GM21576 (cell line): ENCODE data around the gene ABHD1.
"Not testable (repeated sequence)": the region's sequence is repeated elsewhere in the genome, so short reads cannot be mapped to it uniquely, and the experiment has no call there.

Source experiments
- ATAC-seq: cut with Tn5 transposase; IDR thresholded peaks from one replicate; pipeline ENCODE4 v1.9.1; 2021; ENCODE audit warnings: mild to moderate bottlenecking, moderate library complexity; ENCODE audit not compliant: unreplicated experiment

ABHD1 gene

DNA sequence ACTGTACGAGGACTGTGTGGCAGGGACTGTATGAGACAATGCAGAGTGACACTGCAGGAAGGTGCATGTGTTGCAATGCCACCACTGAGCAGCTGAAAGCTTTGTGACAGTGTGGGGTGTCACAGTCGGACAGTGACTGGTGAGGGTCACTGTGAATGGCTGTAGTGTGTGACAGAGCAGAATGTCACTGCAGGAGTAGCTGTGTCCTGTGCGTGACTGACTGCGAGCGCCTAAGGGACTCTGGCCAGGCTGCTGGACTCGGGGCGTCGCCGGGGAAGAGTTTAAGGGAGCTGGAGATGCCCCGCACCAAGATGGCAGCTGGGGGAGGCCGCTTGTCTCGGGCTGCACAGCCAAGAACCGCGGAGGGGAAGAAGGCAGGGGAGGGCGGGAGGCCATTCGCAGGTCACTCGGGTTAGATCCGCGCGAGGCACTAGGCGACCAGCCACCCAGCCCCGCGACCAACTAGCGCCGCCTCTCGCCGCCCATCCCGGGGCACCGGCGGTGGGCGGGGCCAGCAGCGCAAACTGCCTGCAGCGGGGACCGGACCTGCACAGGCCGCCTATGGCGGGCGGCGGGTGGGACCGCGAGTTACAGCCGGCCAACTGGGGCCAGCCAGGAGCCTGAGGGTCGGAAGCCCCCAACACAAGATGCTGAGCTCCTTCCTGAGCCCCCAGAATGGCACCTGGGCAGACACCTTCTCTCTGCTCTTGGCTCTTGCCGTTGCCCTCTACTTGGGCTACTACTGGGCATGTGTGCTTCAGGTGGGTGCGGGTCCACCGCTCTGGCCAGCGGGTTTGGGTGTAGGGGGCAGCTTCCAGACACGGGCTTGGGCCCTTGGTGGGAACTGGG, at the start of gene ABHD1:
Gene ABHD1, plus strand, starts transcription at position 514 of the 849 bp plus-strand sequence. Its CDS starts 134 bp downstream, at position 648.
- ATAC-seq, result no peak

DNA sequence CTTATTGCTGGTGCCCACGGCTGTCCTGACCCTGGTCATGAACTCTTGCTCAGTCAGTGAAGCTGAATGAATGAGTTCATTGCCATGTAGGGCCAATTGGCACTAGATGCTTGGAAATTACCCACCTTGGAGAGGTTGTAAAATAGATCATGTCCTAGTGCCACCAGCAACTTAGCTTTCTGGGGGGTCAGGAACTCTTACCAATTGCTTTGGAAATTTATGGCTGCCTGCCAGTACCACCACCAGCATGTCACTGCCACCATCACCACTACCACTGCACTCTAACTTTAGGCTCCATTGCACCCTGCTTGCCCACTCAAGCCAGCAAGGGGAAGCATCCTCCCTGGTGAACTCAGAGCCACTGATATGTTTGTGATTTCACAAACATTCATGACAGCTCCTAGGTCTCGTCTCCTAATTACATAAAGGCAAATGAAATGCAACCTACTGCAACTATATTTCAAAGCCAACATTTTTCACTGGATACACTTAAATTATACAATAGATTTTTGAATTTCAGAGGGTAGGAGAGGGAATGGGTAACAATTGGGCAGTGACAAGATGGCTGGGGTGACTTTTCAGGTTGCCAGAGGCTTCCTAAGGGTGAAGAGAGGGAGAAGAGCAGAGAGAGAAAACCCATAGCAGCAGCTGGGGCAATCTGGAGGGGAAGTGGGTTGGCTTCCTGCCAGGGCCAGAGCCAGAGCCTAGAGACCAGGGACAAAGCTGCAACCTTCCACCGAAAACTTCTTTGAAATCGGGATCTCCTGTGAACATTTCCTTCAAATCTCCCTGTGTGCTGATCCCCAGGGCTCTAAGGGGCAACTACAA, 48.7 kb upstream of the ABHD1 start:
- no peak for ATAC-seq

DNA sequence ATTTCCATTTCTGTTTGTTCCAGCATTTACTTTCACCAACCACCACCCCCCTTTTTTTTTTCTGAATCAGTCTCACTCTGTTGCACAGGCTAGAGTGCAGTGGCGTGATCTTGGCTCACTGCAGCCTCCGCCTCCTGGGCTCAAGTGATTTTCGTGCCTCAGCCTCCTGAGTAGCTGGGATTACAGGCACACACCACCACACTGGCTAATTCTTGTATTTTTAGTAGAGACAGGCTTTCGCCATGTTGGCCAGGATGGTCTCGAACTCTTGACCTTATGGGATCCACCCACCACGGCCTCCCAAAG, 48.1 kb upstream of the ABHD1 start:
- ATAC-seq, result not testable (repeated sequence)

DNA sequence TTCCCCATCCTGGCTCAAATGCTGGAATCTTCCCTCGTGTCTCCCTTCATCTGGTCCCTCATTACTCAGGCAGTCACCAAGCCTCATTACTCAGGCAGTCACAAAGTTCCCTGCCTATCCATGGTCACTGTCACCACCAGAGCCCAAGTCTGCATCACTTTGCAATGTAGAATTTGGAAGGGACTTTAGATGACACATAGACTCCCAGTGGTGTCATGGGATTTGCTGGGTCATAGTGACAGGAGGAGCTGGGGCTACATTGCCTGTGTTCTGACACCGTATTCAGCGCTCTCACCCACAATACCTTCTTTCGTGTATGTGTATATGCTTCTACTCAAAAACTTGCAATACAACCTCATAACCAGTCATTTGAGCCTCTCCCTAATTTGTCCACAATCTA, 47.3 kb upstream of the ABHD1 start:
- ATAC-seq, result no peak

DNA sequence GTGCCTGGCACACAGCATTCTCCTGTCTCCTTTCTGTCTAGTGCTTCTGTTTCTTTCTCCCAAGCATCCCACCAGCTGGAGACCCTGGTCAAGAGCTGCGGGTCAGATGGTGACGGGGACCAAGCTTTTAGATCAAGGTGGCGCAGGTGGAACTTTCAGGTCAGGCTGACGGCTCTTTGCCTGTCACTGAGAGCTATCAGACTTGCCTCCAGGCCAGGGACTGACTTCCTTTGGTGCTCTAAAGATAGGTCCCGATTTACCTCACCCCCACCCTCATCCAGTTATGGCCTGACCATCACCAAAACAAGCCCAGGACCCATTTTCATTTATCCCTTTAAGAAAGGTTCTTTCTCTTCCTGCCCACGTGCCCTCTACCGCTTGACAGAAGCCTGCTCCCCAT, 46.4 kb upstream of the ABHD1 start:
- no peak for ATAC-seq

DNA sequence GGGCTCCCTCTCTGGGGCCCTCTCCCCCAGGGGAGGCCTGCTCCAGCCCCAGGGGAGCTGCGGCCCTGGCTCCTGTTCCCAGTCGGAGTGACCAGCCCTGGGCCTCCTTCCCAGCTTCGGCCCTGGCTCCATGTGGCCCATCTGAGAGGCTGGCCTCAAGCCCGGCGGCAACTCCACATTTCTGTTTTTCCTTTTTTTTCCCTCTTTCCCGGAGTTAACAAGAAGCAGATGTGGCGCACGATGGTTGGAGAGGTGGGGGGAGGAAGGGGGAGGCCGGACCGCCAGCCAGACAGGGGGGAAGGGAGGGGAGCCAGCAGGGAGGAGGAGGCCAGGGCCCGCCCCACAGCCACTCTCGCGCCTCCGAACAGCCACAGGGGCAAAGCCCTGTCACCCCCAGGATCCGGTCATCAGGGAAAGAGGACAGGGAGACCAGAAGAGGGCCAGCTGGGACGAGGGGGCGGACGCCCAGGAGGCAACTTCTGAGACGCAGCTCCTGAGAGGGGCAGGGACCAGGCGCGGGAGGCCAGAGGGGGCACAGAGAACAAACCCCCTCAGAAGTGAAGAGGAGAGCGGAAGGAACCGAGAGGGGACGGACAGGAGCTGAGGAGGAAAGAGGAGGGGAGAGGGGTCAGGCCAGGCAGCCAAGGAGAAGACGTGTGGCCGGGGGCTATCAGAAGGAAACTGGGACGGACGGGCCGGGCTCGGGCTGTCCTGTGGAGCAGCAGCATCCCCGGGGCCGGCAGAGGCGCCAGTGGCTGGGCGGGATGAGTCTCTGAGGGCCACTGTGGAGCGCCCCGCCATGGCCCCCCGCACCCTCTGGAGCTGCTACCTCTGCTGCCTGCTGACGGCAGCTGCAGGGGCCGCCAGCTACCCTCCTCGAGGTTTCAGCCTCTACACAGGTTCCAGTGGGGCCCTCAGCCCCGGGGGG, 45.1 kb upstream of the ABHD1 start, which contains the start of gene EMILIN1:
Gene EMILIN1, plus strand, starts transcription at position 349 of the 928 bp plus-strand sequence. Its CDS starts 451 bp downstream, at position 800.
- ATAC-seq, result no peak

DNA sequence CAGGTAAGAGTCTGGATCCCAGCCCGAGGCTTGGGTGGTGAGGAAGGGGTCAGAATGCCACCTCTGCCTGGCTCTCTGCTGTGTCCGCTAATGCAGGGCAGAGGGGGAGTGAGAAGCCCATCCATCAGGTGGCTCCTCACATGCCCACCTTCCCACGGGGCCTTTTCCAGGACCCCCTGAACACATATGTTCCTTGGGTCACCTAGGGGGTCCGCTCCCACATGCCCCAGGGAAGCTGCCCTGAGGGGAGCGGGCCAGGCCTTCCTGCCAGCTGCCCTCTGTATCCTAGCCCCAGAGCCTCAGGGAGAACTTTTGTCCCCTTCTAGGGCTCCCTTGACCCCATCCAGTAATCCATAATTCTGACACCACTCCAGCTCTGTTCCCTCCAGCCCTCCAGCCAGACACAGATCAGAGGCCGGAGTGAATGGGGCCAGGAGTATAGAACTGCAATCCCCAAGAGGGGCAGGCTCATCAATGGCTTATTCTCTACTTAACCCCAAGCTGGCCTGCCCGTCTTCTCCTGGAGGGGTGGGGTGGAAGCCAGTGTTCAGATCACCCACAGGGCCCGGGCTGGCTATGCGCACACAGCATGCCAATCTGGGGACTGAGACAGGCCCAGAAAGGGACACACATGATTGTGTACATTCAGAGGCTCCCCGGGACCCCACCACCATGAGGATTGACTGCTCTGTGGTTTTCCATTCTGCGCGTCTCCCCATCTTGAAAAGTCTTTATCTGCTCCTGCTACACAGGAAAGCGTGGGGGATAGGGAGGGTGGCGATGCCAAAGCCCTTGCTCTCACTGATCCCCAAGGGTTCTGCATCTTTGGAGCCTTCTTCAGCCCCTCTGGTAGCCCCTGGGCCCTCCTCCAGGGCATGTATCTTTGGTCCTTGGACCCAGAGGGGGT, 44.1 kb upstream of the ABHD1 start:
- no peak for ATAC-seq

DNA sequence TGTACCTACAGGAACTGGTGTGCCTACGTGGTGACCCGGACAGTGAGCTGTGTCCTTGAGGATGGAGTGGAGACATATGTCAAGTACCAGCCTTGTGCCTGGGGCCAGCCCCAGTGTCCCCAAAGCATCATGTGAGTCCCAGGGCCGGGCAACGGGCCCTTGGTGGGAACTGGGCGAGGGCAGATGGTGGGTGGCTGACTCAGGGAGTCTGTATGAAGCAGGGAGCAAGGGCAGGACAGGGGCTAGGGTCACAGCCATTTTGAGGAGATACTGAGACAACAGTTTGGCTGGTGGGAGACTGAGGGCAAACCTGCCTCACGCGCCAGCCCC, 43.5 kb upstream of the ABHD1 start:
- no peak for ATAC-seq

DNA sequence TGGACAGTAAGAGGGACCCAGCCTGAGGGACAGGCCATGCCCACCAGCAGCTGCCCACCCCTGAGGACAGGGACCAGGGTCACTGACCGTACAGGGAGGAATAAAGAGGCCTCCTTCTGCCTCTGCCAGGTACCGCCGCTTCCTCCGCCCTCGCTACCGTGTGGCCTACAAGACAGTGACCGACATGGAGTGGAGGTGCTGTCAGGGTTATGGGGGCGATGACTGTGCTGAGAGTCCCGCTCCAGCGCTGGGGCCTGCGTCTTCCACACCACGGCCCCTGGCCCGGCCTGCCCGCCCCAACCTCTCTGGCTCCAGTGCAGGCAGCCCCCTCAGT, 43.0 kb upstream of the ABHD1 start:
- no peak for ATAC-seq

DNA sequence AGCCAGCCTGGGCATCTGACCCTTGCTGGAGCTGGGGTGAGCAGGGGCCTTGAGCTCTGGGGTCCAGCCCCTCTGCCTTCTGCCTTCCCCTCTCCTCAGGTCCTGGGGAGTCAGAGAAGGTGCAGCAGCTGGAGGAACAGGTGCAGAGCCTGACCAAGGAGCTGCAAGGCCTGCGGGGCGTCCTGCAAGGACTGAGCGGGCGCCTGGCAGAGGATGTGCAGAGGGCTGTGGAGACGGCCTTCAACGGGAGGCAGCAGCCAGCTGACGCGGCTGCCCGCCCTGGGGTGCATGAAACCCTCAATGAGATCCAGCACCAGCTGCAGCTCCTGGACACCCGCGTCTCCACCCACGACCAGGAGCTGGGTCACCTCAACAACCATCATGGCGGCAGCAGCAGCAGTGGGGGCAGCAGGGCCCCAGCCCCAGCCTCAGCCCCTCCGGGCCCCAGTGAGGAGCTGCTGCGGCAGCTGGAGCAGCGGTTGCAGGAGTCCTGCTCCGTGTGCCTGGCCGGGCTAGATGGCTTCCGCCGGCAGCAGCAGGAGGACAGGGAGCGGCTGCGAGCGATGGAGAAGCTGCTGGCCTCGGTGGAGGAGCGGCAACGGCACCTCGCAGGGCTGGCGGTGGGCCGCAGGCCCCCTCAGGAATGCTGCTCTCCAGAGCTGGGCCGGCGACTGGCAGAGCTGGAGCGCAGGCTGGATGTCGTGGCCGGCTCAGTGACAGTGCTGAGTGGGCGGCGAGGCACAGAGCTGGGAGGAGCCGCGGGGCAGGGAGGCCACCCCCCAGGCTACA, 41.4 kb upstream of the ABHD1 start:
- no peak for ATAC-seq

DNA sequence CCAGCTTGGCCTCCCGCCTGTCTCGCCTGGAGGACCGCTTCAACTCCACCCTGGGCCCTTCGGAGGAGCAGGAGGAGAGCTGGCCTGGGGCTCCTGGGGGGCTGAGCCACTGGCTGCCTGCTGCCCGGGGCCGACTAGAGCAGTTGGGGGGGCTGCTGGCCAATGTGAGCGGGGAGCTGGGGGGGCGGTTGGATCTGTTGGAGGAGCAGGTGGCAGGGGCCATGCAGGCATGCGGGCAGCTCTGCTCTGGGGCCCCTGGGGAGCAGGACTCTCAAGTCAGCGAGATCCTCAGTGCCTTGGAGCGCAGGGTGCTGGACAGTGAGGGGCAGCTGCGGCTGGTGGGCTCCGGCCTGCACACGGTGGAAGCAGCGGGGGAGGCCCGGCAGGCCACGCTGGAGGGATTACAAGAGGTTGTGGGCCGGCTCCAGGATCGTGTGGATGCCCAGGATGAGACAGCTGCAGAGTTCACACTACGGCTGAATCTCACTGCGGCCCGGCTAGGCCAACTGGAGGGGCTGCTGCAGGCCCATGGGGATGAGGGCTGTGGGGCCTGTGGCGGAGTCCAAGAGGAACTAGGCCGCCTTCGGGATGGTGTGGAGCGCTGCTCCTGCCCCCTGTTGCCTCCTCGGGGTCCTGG, 40.7 kb upstream of the ABHD1 start:
- ATAC-seq, result no peak

DNA sequence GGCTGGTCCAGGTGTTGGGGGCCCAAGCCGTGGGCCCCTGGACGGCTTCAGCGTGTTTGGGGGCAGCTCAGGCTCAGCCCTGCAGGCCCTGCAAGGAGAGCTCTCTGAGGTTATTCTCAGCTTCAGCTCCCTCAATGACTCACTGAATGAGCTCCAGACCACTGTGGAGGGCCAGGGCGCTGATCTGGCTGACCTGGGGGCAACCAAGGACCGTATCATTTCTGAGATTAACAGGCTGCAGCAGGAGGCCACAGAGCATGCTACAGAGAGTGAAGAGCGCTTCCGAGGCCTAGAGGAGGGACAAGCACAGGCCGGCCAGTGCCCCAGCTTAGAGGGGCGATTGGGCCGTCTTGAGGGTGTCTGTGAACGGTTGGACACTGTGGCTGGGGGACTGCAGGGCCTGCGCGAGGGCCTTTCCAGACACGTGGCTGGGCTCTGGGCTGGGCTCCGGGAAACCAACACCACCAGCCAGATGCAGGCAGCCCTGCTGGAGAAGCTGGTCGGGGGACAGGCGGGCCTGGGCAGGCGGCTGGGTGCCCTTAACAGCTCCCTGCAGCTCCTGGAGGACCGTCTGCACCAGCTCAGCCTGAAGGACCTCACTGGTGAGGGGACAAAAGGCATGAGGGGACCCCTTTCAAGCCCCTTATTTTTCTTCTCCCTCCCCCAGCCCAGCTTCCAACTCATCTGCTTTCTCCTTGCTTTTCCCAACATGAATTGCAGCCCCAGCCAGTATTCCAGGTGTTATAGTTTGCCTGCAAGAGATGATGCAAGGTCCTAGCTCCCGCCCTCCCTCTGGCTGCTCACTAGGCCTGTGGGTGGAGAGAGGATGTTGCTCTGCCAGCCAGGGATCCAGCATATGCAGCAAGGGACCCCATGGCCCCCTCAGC, 40.0 kb upstream of the ABHD1 start:
- no peak for ATAC-seq

DNA sequence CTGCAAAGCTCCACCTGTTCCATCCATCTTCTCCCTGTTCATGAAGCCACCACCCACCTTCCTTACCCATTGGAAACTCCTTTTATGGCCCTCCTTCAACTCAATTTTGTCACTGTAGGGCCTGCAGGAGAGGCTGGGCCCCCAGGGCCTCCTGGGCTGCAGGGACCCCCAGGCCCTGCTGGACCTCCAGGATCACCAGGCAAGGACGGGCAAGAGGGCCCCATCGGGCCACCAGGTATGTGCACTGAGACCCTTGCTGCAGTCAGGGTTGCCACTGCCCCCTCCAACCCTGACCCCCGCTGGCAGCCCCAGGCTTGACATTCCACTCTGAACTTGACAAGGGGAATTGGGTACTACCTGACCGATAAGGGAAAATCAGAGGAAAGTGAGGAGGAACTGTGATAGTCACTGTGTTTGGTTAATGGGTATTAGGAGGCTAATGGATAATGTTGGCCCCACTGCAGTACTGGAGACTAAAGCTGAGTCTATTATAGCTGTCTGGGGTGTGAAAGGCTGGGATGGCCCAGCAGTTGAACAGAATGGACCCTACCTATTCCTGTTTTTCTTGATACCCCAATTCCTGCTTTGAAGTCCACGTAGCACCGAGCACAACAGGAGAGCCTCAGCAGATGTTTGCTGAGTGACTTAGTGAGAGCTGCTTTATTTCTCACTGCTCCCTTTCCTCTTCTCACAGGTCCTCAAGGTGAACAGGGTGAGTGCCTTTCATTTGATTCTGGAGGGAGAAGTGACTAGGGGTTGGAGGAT, 39.1 kb upstream of the ABHD1 start:
- ATAC-seq, result no peak

DNA sequence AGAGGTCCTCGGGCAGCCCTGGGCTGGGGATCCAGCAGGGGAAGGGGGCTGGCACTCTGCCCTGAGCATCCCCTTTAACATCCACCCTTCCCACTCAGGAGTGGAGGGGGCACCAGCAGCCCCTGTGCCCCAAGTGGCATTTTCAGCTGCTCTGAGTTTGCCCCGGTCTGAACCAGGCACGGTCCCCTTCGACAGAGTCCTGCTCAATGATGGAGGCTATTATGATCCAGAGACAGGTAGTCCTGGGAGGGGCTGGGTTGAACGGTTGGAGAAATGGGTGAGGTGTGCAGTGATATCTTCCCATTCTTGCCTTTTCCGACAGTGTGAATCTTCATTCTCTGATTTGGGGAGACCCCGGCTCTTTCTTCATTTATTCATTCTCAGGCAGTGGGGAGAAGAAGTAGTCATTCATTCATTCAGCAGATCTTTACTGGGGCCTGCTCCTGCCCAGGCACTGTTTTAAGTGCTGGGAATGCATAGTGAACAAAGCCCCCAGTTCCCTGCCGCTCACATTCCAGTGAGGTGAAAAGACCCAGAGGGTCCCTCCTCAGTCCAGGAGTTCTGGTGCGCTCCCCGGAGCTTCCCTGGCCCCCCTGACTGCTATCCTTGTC, 38.4 kb upstream of the ABHD1 start:
- no peak for ATAC-seq

DNA sequence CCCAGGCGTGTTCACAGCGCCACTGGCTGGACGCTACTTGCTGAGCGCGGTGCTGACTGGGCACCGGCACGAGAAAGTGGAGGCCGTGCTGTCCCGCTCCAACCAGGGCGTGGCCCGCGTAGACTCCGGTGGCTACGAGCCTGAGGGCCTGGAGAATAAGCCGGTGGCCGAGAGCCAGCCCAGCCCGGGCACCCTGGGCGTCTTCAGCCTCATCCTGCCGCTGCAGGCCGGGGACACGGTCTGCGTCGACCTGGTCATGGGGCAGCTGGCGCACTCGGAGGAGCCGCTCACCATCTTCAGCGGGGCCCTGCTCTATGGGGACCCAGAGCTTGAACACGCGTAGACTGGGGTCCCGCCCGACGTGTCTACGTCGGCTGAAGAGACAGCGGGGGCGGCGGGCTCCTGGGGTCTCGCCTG, 37.9 kb upstream of the ABHD1 start:
- ATAC-seq, result no peak

DNA sequence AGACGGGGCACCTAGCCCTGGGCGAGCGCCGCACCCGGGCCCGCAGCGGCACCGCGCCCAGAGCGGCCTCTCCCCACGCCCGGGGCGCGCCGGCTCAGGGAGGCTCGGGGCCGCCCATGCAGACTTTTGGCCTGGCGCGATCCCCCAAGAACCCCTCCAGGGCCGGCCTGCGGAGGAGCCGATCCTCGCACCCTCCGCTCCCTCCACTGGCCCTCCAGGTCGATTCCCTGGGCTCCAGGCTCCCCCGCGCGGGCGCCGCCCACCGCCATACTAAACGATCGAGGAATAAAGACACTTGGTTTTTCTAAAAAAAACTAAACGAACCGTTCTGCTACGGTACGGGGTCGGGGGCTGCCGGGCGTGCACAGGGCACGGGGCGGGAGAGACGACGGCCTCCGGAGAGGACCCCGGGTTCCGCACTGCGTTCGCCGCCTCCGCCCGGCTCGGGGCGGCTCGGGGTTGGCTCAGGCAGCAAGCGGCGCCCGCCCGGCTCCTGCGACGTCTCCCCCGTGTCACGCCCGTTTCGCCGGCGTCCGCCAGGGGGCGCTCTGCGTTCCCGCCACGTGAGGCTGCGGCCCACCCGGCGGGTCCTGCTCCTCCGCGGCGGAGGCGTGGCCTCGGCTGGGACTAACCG, 37.4 kb upstream of the ABHD1 start:
- peak; percentile 74 for ATAC-seq
